ENCODE measurements around the gene KRT2.

KRT2 gene

GRCh38 chr12:52651726-52652261 is at the start of gene KRT2:
Gene KRT2, minus strand, starts transcription at chr12:52652211. Its CDS starts 69 bp downstream, at chr12:52652142.
- intact Hi-C loops (cut with DNase I; ENCODE audit: low total_unique reads), result no loop called here
- no peaks in the 10 kb centered on the region for H3K9me3 ChIP-seq
- DNase-seq, result no peak
- no peak for TF ChIP-seq CTCF (IDR thresholded peaks at IDR 0.05)
- H3K27ac ChIP-seq, result no peak within 1 kb of the TSS
- peaks cover 0 to 11% of the 10 kb centered on the region in 2 donors for H3K27me3 ChIP-seq
- H3K4me1 ChIP-seq, result peaks cover 0 to 7% (median 2%) of the 10 kb centered on the region in 4 donors
- H3K36me3 ChIP-seq, result no peaks in the 10 kb centered on the region
- peak within 1 kb of the TSS in 1 of 2 donors; percentile 12 for H3K4me3 ChIP-seq

GRCh38 chr12:52701281-52701680 is 49.3 kb upstream of the KRT2 start:
- no peaks in the 10 kb centered on the region for H3K36me3 ChIP-seq
- no peak for DNase-seq
- no peak overlapping the region for H3K27ac ChIP-seq
- TF ChIP-seq CTCF (IDR thresholded peaks at IDR 0.05), result no peak
- H3K9me3 ChIP-seq, result no peaks in the 10 kb centered on the region
- no peaks in the 10 kb centered on the region for H3K4me1 ChIP-seq
- peaks cover 0 to 54% of the 10 kb centered on the region in 2 donors for H3K27me3 ChIP-seq
- intact Hi-C loops (cut with DNase I; ENCODE audit: low total_unique reads), result no loop called here
- H3K4me3 ChIP-seq, result no peak overlapping the region

- Histone ChIP-seq H3K36me3 (no peaks in the 10 kb centered on the region), H3K27ac (no peak overlapping the region), H3K27me3 (peaks cover 0 to 54% of the 10 kb centered on the region in 2 donors), H3K4me3 (no peak overlapping the region), H3K9me3 (no peaks in the 10 kb centered on the region), H3K4me1 (no peaks in the 10 kb centered on the region)
- intact Hi-C loops (cut with DNase I; ENCODE audit: low total_unique reads), result no loop called here
- DNase-seq, result no peak
- TF ChIP-seq CTCF (IDR thresholded peaks at IDR 0.05), result no peak
Observed at GRCh38 chr12:52699960-52700359, 47.9 kb upstream of the KRT2 start.

- Histone ChIP-seq H3K9me3 (no peaks in the 10 kb centered on the region), H3K4me1 (no peaks in the 10 kb centered on the region), H3K27ac (no peak overlapping the region), H3K36me3 (no peaks in the 10 kb centered on the region), H3K27me3 (peaks cover 0 to 60% of the 10 kb centered on the region in 2 donors), H3K4me3 (no peak overlapping the region)
- TF ChIP-seq CTCF (IDR thresholded peaks at IDR 0.05), result no peak
- intact Hi-C loops (cut with DNase I; ENCODE audit: low total_unique reads), result no loop called here
- DNase-seq, result no peak
Observed at GRCh38 chr12:52699373-52699772, 47.4 kb upstream of the KRT2 start.

GRCh38 chr12:52698651-52699340 is 46.8 kb upstream of the KRT2 start:
- Histone ChIP-seq H3K36me3 (no peaks in the 10 kb centered on the region), H3K9me3 (no peaks in the 10 kb centered on the region), H3K4me1 (no peaks in the 10 kb centered on the region), H3K4me3 (no peak overlapping the region), H3K27ac (no peak overlapping the region), H3K27me3 (peaks cover 0 to 60% of the 10 kb centered on the region in 2 donors)
- no peak for DNase-seq
- no peak for TF ChIP-seq CTCF (IDR thresholded peaks at IDR 0.05)
- intact Hi-C loops (cut with DNase I; ENCODE audit: low total_unique reads), result no loop called here

All from tibial artery (tissue), 4 donors.